Astrocyte of the spinal cord (primary cell): ENCODE measurements around the gene XRCC3.

Experiments
- DNase-seq: peaks from one replicate; pipeline ENCODE4 v3.0.0; 2011; ENCODE audit warnings: low read depth, low spot score
- H3K4me3 ChIP-seq: 2 replicates; pipeline ENCODE4 v1.5.1; 2011; ENCODE audit warnings: low read depth, mild to moderate bottlenecking, low read length, moderate library complexity
- in situ Hi-C: cut with HindIII; loops from 2 replicates; pipeline ENCODE4 v1.10.0; 2017; ENCODE audit warnings: low sequenced_read_pairs
- TF ChIP-seq, protein P1 (sequence below): IDR thresholded peaks from 2 replicates; pipeline ENCODE4 v1.5.1; 2012; ENCODE audit warnings: low read depth, mild to moderate bottlenecking, low read length, inconsistent platforms

XRCC3 gene

DNA sequence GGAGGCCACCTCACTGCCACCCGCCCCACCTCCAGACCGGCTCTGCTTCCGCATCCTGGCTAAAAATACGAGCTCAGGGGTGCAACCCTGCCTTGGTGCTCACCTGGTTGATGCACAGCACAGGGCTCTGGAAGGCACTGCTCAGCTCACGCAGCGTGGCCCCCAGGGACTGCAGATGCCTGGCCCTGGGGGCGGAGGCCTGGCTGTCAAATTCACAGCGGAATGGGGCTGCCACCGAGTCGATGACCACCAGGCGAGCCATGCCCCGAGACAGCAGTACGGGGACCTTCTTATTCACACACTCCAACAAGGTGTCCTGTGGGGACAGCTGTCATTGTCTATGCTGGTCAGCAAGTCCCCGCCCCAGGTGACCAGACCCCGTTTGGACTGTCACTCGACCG, 16.0 kb downstream of the XRCC3 start:
- DNase-seq, result no peak
- in situ Hi-C loops, result no loop called here
- no peak overlapping the region for H3K4me3 ChIP-seq
- TF ChIP-seq, protein P1, sequence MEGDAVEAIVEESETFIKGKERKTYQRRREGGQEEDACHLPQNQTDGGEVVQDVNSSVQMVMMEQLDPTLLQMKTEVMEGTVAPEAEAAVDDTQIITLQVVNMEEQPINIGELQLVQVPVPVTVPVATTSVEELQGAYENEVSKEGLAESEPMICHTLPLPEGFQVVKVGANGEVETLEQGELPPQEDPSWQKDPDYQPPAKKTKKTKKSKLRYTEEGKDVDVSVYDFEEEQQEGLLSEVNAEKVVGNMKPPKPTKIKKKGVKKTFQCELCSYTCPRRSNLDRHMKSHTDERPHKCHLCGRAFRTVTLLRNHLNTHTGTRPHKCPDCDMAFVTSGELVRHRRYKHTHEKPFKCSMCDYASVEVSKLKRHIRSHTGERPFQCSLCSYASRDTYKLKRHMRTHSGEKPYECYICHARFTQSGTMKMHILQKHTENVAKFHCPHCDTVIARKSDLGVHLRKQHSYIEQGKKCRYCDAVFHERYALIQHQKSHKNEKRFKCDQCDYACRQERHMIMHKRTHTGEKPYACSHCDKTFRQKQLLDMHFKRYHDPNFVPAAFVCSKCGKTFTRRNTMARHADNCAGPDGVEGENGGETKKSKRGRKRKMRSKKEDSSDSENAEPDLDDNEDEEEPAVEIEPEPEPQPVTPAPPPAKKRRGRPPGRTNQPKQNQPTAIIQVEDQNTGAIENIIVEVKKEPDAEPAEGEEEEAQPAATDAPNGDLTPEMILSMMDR, result no peak

DNA sequence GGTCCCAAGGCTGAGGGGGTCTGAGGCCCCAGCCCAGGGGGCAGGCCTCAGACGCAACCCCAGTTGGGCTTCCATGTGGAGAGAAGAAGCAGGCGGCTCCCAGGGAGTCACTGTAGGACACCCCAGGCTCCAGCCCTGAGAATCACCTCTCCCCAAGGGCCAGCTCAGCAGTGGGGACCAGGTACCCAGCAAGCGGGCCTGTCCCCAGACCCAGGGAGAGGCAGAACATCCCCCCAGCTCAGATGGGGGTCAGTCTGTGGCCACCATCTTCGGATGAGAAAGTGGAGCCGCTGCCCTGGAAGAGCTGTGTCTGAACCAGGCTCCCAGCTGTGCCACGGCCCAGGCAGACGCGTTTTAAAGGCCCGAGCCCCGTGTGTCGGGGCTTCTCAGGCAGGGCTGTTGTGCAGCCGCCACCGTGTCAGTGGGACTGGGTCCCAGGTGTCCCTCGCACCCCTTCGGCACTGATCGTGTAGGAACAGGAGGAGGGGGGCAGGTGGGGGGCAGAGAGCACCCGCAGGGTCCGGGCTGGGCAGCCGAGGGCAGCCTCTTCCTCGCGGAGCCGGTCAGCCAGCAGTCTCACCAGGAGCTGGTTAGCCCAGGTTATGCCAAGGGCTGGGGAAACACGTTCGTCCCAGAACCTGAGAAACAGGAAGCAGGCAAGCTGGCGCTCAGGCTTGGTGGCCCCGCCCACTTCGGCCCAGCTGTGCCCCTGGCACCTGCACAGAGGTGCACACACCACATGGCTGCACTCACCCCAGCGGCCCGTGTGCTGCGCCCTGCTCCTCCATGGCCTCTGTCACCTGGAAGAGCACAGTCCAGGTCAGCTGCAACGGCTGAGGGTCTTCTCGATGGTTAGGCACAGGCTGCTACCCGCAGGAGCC, 16.6 kb downstream of the XRCC3 start:
- in situ Hi-C loops, result no loop called here
- DNase-seq, result no peak

DNA sequence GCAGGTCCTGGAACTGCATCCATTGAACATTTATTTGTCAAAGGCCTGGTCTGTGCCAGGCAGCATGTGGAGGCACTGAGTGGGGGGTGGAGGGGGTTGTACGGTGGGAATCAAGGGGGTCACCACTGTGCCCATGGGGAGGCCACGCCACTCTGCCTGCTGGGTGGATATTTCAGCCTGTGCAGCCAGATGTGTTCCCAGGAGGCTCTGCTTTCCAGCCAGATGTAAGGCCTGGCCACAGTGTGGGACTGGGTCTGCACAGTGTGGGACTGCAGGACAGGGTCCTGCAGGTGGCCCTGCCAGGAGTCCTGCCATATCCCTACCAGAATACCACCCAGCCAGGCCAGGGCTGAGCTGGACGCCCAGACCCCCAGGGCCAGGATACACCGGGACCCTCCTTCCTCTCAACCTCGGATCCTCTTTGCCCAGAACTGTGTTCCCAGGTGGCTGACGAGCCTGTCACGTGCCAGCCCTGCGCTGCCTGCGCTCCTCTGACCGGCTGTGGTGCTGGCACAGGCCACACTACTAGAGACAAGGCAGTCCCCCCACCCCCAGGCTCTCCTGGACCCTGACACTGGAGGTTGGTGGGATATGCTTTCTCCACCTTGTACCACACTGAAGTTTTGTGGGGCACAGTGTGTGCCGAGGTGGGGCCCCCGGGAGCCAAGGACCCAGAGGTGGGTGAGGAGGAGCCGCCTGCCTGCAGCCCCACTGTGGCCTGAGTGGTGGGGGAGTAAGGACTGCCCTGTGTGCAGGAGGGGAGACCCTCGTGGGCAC, 17.5 kb downstream of the XRCC3 start:
- in situ Hi-C loops, result no loop called here
- no peak overlapping the region for H3K4me3 ChIP-seq
- TF ChIP-seq, protein P1, result no peak
- no peak for DNase-seq

More for the DNA sequence above, 16.6 kb downstream of the XRCC3 start:
- no peak overlapping the region for H3K4me3 ChIP-seq
- TF ChIP-seq, protein P1, result no peak

DNA sequence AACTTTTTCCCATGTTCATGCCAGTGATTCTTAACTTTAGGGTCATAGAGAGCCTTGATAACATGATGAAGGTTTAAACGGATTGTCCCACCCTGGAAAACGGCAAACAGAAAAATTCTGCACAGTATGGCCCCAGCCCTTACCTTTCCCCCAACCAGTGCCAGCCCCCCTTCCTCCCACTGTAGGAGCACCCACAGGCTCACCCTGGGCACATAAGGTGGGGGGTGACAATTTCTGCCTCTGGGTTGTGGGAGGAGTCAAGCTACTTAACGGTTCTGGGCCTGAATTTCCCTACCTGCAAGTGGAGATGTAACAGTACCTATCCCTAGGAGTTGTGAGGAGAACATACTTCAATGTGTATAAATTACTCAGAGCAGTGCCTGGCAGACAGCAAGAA, 18.0 kb downstream of the XRCC3 start:
- no peak for DNase-seq
- in situ Hi-C loops, result no loop called here
- TF ChIP-seq, protein P1, result no peak
- no peak overlapping the region for H3K4me3 ChIP-seq

DNA sequence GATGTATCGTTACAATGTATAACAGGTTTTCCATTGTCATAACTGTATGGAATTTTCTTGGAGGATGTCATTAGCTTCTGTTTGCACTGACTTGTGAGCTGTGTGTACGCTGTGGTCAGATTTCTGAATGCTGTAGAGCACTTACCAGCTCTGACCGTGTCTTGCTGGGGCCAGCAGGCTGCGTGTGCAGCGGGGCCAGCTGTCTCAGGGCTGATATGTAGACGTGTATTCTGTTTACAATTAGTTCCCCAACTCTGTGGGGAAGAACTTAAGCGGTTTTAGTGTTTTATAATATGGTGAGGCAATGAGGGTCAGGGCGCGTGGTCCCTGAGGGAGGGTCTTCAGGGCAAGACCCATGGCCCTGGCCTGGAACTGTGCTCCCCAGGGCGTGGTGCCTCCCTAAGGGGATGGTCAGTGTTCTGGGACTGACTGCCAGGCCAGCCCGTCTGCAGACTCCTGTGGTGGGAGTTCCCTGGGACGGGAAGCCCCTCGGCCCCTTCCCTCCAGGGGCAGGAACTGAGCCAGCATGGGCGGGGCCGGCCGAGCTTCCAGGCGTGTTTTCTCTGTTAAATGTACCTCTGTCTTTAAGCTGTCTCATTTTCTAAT, 18.7 kb downstream of the XRCC3 start:
- in situ Hi-C loops, result no loop called here
- no peak overlapping the region for H3K4me3 ChIP-seq
- TF ChIP-seq, protein P1, result no peak
- DNase-seq, result peak; percentile 69

DNA sequence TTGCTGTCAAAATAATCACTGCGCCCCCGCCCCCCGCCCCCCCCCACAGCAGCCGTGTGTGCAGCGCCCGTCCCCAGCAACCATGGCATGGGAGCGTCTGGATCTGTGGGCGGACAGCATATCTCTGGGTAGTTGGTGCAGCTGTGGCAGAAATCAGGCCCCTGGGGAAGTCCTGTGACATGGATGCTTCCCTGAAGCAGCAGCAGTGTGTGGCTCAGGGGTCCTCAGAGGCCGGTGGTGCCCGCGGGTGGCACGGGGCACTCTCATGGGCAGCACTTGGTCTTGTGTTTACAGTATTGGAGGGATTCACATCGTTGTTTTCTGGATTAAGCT, 19.2 kb downstream of the XRCC3 start:
- TF ChIP-seq, protein P1, result no peak
- no peak for DNase-seq
- in situ Hi-C loops, result no loop called here
- H3K4me3 ChIP-seq, result no peak overlapping the region
